Measurements from ENCODE around the gene PTAFR.

DNA sequence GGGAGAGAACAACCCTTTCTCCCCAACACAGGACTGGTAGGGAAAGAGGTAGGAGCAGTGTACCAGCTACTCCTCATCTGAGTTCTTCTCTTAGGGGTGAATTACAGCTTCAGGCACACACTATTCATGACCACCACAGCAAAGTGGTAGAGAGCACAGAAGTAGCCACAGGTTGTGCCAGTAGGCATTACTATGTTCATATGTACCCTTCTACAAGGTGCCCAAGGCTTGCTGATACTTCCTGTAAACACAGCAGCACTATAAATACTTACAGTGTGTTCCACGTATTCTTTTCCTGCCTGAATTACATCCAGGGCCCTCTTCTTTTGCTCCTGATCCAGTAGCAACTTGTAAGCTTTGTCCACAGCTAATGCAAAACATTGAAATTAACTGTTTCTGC is 33.2 kb upstream of the PTAFR start:
- TF ChIP-seq CTCF (IDR thresholded peaks at IDR 0.05) (no peak), POLR2A (IDR thresholded peaks at IDR 0.05) (no peak)

All from lower leg skin (tissue), 3 donors.